ENCODE measurements around the gene POU3F3.

POU3F3 gene

DNA sequence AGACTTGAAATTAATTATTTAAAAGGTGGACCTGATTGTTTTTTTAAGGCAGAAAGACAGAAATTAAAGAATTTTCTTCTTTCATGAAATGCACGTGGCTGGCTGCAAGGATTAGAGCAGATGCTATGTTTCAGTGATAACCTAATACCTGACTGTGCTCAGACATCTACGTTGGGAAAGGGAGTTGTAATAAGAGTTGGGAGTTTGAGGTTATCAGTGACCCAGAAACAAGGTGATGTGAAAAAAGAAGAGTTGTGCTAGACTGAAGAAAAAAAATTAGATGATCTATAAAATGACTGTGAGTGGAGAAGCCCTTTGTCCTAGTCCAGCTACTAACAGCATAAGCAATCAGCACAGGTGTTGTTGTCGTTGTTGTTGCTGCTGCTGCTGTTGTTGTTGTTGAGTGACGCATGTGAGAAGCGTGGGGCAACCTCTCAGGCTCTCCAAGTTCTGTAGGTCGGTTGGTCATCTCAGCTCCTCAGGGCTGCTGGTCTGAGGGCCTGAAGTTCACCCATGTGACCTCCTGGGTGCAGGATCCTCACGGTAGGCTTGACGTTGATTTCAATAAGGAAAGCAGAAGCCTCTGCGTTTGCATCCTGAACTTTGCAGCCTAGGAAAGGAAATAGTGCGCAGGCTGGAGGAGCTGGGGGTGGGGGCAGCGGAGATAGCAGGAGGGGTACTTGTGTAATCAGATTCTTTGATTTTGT is 7.6 kb downstream of the POU3F3 start:
- DNase-seq (ENCODE audit: low read depth in 2 of 2) = no peak

DNA sequence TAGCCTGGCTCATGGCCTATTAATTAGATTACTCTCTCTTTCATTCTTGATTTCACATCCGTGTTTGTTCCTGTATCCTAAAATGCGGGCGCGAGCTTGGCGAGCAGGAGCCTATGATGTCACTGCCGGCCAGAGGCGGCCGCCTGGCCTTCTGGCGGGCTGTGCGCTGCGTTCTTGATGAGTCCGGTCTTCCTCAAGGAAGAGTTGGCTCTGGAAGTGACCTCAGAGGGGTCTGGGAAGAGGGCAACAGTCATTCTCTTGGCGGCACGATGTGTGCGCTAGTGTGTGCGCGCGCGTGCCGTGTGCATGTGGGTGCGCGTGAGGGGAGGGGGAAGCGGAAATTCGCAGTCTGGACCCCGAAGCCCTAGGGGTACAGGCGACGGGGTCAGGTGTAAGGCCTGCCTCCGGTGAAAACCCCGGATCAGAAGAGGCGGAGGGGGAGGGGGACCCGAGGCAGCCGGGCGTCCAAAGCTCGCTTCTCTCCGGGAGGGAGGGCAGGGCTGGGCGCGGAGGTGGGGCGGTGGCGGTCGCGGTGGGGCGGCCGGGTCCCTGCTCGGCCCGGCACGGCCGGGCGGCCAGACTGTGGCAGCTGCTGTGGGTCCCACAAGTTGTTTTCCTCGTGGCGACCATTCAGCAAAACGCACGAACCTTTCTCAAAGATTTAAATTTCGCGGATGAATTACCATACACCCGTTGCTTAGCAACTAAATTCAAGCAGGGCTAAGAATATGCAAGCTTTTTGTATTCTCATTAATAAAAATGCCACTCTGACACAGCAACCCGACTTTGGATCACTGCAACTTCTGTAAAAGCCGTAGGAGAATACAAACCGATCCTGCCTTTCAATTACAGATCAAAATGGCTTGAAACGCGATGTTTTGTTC is 8.4 kb downstream of the POU3F3 start:
- no peak for DNase-seq (ENCODE audit: low read depth in 2 of 2)

DNA sequence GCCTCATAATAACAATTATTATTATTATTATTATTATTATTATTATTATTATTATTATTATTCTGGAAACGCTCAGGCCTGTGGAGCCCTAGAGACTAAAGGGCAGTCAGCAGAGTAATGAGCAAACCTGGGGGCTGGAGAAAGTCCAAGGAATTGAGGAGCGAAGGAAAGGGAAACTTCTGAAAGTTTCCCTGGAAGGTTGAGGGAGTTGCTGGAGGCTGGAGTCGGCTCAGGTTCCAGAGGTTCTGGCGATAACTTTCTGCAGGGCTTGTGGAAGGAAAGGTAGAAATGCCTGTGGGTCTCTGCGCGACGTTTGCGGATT is 9.2 kb downstream of the POU3F3 start:
- DNase-seq (ENCODE audit: low read depth in 2 of 2) = no peak

GRCh38 chr2:104863468-104864279 is 9.8 kb downstream of the POU3F3 start:
- DNase-seq (ENCODE audit: low read depth in 2 of 2) = no peak

- DNase-seq (ENCODE audit: low read depth in 2 of 2) = no peak
Measured at GRCh38 chr2:104864280-104865095, 10.6 kb downstream of the POU3F3 start.

- DNase-seq (ENCODE audit: low read depth in 2 of 2) = no peak
Measured at GRCh38 chr2:104865096-104865470, 11.2 kb downstream of the POU3F3 start.

DNA sequence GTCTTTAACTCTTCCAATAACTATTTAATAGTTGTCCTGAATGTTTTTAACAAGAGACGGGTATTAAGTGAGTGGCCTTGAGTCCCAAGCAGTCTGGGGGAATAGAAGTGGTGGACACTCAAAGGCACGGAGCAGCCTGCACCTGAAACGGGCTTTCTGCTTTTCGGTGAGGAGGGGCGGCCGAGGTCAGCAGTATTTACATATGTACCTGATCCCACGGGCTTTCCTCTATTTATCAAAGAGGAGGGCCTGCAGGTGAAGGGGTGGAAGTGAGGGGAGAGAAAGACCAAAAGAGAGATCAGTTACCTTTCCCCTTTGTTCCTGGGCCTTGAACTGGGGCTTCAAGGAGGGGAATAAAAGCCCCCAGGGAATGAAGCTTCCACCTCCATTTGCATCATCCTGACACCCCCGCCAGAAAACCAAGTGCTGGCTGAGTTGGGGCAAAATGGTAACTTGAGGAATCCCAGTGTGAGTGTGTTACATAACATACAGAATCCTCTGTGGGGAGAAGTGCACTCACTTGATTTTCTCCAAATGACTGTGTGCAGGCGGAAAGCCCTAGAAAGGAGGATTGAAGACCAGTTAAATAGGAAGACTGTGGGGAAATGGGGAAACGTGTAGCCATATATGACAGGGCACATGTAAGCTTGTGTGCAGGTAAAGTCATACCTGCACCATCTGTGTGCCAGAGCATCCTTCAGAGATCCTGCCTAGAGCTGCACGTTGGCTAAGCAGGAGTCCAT is 12.4 kb downstream of the POU3F3 start:
- no peak for DNase-seq (ENCODE audit: low read depth in 2 of 2)

DNA sequence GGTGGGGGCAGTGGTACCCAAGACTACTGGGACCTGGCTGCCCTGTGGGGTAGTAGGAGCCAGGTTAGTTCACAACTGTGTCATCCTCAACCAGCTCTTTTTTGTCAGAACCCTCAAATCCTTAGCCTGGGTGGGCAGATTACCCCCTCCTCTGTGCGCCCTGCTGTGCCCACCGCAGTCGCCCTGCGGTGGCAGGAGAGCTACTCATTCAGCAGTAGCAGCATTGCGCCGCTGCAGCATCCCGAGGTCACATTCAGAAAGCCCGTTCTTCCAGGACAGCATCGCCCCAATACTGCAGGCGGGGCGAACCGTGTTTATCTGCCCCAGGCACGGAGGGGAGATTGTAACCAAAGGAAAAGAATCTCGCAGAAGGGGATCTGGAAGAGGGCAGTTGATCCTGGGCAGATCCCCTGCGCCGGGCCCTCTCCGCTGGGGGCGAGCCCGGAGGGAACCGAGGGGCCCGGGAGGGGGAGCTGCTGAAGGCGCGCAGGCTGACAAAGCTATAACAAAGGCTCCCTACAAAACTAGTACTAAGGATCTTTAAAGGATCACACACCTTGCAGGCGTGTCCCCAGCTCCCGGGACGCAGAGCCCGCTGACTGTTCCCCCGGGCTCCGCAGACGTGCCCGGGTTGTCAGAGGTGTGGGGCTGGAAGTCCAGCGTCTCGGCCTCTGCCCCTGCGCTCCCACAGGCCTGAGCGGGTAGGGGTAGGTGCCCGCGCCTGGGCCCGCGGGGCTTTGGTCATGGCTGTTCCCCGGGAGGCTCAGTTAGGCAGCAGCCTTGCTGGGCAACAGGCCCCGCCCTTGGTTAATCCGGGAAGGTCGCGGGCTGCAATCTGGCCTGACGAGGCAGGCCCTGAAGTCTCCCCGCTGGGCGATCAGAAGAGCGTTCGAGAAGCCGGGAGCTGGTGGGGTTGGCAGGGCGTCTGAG is 13.2 kb downstream of the POU3F3 start:
- no peak for DNase-seq (ENCODE audit: low read depth in 2 of 2)

DNA sequence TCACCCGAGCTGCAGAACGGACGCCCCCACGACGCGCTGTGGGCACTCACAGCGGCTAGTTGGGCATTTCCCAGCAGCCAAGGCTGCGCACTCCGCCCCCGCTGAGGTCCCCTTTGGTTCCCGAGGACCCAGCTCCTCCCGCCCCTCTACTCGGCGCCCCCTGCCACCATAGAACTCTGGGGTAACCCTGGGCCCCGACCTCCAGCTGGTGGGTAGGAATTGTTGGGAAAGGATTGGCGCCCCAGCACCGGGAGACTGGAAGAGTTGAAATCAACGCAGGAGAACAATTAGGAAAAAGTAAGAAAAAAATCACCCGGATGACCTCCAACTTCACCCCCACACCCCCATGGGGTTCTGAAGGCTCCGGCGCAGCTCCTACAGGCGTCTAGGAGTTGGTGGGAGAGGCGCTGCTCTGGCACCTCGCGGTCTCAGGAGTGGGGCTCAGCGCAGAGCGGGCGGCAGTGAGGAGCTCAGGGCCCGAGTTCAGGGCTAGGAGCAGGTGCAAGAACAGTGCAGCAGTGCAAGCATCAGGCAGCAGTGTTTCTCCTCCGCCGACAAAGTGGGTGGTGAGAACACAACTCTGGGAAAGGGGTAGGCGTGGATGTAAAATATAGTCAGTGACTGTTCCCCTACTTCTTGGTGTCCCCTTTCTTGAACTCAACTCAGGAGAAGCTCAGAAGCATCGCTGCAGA is 14.0 kb downstream of the POU3F3 start:
- no peak for DNase-seq (ENCODE audit: low read depth in 2 of 2)

DNA sequence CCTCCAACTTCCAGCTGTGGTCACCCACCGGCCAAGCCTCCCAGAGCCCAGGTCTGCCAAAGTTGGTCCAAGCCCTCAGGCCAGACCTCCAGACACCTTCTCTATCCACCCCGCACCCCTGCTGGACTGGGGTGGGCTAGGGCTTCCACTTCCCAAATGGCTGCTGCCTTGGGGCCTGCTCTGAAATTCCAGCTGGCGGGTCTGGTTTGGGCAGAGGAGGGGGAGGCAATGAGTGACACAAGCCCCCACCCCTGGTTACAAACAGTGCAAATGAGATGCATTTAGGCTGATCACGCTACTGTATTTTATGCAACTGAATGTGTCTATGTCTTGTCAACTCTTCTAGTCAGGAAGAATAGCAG is 14.6 kb downstream of the POU3F3 start:
- DNase-seq (ENCODE audit: low read depth in 2 of 2) = no peak

DNA sequence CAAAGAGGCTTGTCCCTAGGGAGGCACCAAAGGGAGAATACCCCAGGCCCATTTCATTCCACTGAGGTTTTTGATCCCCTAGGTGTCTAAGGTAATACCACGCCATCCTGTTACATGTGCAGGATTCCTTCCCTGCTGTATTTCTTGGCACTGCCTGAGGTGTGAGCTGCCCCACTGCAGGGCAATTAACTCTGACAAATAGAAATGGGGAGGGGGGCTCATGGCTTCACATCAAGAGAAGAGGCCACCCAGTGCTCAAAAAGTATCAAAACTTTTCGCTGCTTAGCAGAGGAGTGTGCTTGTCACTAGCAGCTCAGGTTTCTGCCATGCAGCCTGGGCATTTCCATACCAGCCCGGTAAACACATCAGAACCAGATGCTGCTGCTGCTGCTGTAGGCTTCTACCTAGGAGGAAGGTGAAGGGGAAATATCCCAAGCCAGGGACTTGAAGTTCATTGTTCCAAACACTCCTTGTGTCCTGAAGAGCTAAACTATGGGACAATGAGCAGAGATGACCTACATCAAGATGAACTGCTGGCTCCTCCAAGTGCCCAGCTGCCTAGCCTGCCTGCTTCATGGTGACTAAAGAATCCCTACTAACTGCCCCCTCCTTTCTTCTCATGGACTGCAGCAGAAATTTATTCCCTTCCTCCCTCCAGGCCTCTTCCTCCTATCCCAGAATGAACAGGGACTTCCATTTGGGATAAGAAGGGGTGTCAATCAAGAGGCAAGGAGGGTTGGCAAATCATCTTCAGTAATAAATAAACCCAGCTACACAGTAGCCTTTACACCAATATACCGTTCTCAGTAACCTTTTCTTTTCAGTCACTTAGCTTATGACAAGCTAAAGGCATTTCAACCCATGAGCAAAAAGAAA is 16.4 kb downstream of the POU3F3 start:
- DNase-seq (ENCODE audit: low read depth in 2 of 2) = no peak

GRCh38 chr2:104871649-104871971 is 17.7 kb downstream of the POU3F3 start:
- DNase-seq (ENCODE audit: low read depth in 2 of 2) = no peak

GRCh38 chr2:104871972-104872865 is 18.3 kb downstream of the POU3F3 start:
- no peak for DNase-seq (ENCODE audit: low read depth in 2 of 2)

- peak in 1 of 2 donors; percentile 38 for DNase-seq (ENCODE audit: low read depth in 2 of 2)
Measured at GRCh38 chr2:104872866-104873688, 19.2 kb downstream of the POU3F3 start.

DNA sequence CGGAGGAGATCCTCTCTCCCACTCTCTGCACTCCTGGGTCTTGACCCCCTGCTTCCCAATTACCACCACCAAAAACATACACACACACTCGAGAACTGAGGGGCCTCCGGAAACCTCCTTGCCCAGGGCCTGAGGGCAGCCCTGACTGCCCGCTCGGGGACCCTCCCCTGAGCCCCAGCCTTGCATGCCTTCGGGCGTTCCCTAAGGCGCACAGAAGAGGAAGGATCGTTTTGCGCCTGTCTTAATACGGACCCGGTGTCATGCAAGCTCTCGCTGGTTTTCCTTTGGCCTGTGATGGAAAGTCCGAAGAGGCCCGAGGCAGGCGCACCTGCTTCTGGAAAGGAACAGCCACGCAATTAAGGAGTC is 19.8 kb downstream of the POU3F3 start:
- DNase-seq (ENCODE audit: low read depth in 2 of 2) = no peak

DNA sequence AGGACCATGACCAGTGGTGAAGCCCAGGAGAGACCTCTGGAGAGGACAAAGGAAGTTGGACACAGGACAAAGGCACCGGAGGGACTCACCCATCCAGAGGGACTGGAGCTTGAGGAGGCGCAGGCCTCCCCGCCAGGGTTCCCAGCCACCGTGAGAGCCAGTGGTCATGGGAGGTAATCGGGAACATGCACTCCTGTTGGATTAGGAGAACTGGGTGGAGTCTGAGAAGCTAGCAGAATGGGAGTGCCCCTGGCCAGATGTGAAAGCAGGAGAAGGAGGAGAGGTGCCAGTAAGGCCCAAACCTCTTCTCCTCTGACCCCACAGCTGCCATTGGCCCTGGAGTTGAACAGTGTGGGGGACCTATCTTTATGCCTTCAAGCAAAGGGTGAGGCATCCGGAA is 20.3 kb downstream of the POU3F3 start:
- DNase-seq (ENCODE audit: low read depth in 2 of 2) = no peak

DNA sequence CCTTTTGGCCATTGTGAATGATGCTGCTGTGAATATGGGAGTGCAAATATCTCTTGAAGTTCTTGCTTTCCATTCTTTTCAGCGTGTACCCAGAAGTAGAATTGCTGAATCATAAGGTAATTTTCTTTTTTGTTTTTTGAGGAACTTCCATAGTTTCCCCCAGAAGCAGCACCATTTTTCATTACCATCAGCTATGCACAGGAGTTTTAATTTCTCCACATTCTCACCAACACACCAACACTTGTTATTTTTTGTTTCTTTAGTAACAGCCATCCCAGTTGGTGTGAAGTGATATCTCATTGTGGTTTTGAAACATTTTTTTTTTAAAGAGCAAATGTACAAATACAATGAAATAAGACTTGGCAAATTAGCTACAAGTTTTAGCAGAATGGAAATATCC is 21.3 kb downstream of the POU3F3 start:
- no peak for DNase-seq (ENCODE audit: low read depth in 2 of 2)
